ENCODE results near the gene MANF.

DNA sequence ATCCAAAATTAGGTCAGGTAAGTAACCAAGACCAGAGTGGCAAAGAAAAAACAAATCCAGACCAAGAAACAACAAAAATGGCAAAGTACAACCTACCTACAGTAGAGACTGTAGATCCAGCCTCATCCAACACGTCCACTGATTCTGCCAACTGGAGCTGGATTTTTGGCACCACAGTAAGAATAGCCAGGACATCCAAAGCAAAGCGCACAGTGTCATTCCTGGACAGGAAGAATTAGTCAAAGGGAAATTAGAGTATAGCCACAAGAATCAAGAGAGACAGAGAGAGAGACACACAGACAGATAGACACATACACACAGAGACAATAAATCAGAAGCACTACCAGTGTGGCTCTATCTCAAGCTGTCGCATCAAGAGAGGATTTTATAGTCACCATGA lies 37.1 kb downstream of the MANF start:
- TF ChIP-seq, protein P1, sequence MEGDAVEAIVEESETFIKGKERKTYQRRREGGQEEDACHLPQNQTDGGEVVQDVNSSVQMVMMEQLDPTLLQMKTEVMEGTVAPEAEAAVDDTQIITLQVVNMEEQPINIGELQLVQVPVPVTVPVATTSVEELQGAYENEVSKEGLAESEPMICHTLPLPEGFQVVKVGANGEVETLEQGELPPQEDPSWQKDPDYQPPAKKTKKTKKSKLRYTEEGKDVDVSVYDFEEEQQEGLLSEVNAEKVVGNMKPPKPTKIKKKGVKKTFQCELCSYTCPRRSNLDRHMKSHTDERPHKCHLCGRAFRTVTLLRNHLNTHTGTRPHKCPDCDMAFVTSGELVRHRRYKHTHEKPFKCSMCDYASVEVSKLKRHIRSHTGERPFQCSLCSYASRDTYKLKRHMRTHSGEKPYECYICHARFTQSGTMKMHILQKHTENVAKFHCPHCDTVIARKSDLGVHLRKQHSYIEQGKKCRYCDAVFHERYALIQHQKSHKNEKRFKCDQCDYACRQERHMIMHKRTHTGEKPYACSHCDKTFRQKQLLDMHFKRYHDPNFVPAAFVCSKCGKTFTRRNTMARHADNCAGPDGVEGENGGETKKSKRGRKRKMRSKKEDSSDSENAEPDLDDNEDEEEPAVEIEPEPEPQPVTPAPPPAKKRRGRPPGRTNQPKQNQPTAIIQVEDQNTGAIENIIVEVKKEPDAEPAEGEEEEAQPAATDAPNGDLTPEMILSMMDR (conservative IDR thresholded peaks at IDR 0.05; ENCODE audit: low read length) = no peak
- TF ChIP-seq EZH2phosphoT487 (IDR thresholded peaks at IDR 0.05; ENCODE audit: borderline replicate concordance, low read depth, low read length) = no peak
